ENCODE results near the gene AQP6.

- TF ChIP-seq, protein P1, sequence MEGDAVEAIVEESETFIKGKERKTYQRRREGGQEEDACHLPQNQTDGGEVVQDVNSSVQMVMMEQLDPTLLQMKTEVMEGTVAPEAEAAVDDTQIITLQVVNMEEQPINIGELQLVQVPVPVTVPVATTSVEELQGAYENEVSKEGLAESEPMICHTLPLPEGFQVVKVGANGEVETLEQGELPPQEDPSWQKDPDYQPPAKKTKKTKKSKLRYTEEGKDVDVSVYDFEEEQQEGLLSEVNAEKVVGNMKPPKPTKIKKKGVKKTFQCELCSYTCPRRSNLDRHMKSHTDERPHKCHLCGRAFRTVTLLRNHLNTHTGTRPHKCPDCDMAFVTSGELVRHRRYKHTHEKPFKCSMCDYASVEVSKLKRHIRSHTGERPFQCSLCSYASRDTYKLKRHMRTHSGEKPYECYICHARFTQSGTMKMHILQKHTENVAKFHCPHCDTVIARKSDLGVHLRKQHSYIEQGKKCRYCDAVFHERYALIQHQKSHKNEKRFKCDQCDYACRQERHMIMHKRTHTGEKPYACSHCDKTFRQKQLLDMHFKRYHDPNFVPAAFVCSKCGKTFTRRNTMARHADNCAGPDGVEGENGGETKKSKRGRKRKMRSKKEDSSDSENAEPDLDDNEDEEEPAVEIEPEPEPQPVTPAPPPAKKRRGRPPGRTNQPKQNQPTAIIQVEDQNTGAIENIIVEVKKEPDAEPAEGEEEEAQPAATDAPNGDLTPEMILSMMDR (conservative IDR thresholded peaks at IDR 0.05 in 1 of 2, IDR thresholded peaks at IDR 0.05 in 1 of 2; ENCODE audit: low read depth in 1 of 2, low read length in 2 of 2) = no peak
- TF ChIP-seq EZH2 (IDR thresholded peaks at IDR 0.05; ENCODE audit: low read length, missing control alignments) = no peak
Measured at GRCh38 chr12:49946497-49946896, 26.2 kb upstream of the AQP6 start.

Measured in fibroblast of lung (primary cell).